ENCODE measurements around the gene MPPED1. TPM values are rescaled to one million over a fixed set of nuclear protein-coding genes. Genes with fewer than 3 reads are reported as not detected.

MPPED1 gene
- total and polyA plus RNA-seq, 5 donors from 2014 or later, result not detected

DNA sequence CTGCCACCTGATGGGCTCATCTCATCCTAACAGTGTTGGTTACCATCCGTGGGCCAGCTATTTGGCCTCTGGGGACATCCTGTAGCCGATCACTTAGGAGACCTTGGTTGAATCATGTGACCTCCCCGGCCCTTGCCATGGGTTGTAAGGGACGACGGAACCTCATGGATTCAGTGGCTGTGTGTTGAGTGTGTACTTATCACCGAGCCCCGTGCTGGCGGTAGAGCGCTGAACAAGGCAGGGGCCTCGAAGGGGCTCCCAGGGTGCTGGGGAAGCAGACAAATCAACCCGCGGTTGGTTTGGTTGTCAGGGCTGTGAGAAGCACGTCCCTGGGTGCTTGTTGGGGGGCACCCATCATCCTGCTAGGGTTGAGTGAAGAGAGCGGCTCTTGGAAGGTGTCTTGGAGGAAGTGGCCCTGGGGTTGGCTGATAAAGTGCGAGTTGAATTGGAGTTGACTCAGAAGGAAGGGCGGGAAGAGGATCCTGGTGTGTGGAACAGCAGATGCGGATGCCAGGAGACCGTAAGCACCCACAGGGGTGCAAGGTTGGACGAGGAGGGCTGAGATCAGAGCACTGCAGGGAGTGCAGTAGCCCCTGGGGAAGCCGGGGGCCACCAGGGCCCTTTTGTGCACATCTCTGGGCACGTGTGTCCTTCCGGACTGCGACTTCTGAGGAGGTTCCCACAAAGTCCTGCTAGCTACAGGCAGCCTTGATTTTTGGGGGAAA, 53.6 kb downstream of the MPPED1 start:
- Histone ChIP-seq H3K36me3 (ENCODE audit: control insufficient read depth, insufficient read depth, low read length) (no peaks in the 10 kb centered on the region), H3K9me3 (ENCODE audit: control insufficient read depth in 2 of 2, low read length in 2 of 2) (no peaks in the 10 kb centered on the region), H3K4me3 (ENCODE audit: low read depth, low read length) (no peak overlapping the region), H3K4me1 (ENCODE audit: control insufficient read depth, insufficient read depth, low read length, poor library complexity, severe bottlenecking) (no peaks in the 10 kb centered on the region), H3K27ac (ENCODE audit: insufficient read depth, low read length, poor library complexity, severe bottlenecking) (no peak overlapping the region), H3K27me3 (ENCODE audit: control insufficient read depth, insufficient read depth, low read length) (peaks cover 5% of the 10 kb centered on the region)
- H3K4me3 Mint-ChIP-seq, result no peak overlapping the region
- ATAC-seq (ENCODE audit: low read depth in 2 of 2) (no peak), DNase-seq (no peak)
- H3K36me3 Mint-ChIP-seq, result no peaks in the 10 kb centered on the region
- H3K9me3 Mint-ChIP-seq, result peaks cover 0 to 17% (median 4%) of the 10 kb centered on the region in 7 donors
- no peaks in the 10 kb centered on the region for H3K4me1 Mint-ChIP-seq
- H3K27me3 Mint-ChIP-seq, result peaks cover 15% of the 10 kb centered on the region
- no peak overlapping the region for H3K27ac Mint-ChIP-seq

DNA sequence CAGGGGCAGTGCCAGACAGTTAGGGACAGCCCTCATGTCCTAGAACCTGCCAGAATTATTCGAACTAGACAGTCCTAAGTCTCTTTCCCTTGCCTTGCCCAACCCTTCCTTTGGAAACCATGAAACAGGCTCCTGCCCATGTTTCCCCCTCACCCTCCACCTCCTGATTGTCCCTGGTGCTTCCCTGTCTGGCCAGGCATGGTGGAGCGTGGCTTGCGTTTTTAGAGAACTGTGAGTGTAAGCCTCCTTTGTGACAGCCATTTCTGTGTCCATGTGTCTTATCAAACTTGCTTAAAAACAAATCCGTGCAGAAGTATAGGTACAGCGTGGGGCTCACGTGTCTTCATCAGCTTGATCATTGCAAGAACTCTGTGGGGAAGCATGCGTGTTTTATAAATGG, 54.9 kb downstream of the MPPED1 start:
- DNase-seq, result no peak
- peaks cover 0 to 12% (median 3%) of the 10 kb centered on the region in 7 donors for H3K9me3 Mint-ChIP-seq
- H3K36me3 Mint-ChIP-seq, result no peaks in the 10 kb centered on the region
- peaks cover 5% of the 10 kb centered on the region for H3K27me3 ChIP-seq (ENCODE audit: control insufficient read depth, insufficient read depth, low read length)
- no peak overlapping the region for H3K27ac ChIP-seq (ENCODE audit: insufficient read depth, low read length, poor library complexity, severe bottlenecking)
- H3K4me3 ChIP-seq (ENCODE audit: low read depth, low read length), result no peak overlapping the region
- no peaks in the 10 kb centered on the region for H3K9me3 ChIP-seq (ENCODE audit: control insufficient read depth in 2 of 2, low read length in 2 of 2)
- peaks cover 8% of the 10 kb centered on the region for H3K27me3 Mint-ChIP-seq
- no peak overlapping the region for H3K27ac Mint-ChIP-seq
- H3K4me1 Mint-ChIP-seq, result no peaks in the 10 kb centered on the region
- ATAC-seq (ENCODE audit: low read depth in 2 of 2), result no peak
- no peaks in the 10 kb centered on the region for H3K4me1 ChIP-seq (ENCODE audit: control insufficient read depth, insufficient read depth, low read length, poor library complexity, severe bottlenecking)
- no peaks in the 10 kb centered on the region for H3K36me3 ChIP-seq (ENCODE audit: control insufficient read depth, insufficient read depth, low read length)
- no peak overlapping the region for H3K4me3 Mint-ChIP-seq

DNA sequence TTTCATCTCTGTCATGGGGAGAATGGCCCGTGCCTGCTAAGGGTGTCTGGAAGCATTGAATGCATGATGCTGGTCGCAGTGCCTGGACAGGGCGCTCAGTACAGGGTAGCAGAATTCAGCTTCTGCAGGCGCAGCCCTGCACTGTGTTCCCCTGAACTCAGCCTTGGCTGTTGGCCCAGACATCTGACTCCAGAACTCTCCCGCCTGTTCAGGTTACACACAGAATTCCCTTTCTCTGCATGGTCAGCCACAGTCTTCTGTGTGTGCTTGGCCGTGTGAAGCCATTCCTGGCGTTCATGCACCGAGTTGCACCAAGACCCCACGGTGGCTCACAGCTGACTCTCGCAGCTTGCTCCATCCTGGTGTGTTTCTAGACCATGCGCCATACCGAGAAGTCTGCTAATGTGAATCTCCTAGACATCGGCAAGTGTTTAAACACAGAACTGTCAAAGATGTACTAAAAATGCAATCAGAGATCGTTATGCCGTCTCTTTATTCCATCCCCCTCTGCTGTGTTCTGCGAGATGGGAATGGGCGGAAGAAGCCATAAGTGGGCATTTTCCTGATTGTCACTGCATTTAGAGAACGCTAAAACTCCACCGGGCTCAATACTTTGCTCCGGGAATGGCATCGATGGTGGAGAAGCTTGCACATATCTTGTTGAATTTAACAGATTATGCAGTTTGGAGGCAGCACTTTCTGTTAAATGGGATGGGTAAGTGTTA, 55.6 kb downstream of the MPPED1 start:
- H3K9me3 Mint-ChIP-seq, result peaks cover 0 to 12% (median 3%) of the 10 kb centered on the region in 7 donors
- no peaks in the 10 kb centered on the region for H3K36me3 ChIP-seq (ENCODE audit: control insufficient read depth, insufficient read depth, low read length)
- peaks cover 5% of the 10 kb centered on the region for H3K27me3 Mint-ChIP-seq
- DNase-seq (no peak), ATAC-seq (ENCODE audit: low read depth in 2 of 2) (no peak)
- H3K4me3 Mint-ChIP-seq, result no peak overlapping the region
- H3K4me1 ChIP-seq (ENCODE audit: control insufficient read depth, insufficient read depth, low read length, poor library complexity, severe bottlenecking), result no peaks in the 10 kb centered on the region
- H3K36me3 Mint-ChIP-seq, result no peaks in the 10 kb centered on the region
- peaks cover 5% of the 10 kb centered on the region for H3K27me3 ChIP-seq (ENCODE audit: control insufficient read depth, insufficient read depth, low read length)
- no peaks in the 10 kb centered on the region for H3K4me1 Mint-ChIP-seq
- no peak overlapping the region for H3K27ac Mint-ChIP-seq
- H3K9me3 ChIP-seq (ENCODE audit: control insufficient read depth in 2 of 2, low read length in 2 of 2), result no peaks in the 10 kb centered on the region
- H3K27ac ChIP-seq (ENCODE audit: insufficient read depth, low read length, poor library complexity, severe bottlenecking), result no peak overlapping the region
- no peak overlapping the region for H3K4me3 ChIP-seq (ENCODE audit: low read depth, low read length)

DNA sequence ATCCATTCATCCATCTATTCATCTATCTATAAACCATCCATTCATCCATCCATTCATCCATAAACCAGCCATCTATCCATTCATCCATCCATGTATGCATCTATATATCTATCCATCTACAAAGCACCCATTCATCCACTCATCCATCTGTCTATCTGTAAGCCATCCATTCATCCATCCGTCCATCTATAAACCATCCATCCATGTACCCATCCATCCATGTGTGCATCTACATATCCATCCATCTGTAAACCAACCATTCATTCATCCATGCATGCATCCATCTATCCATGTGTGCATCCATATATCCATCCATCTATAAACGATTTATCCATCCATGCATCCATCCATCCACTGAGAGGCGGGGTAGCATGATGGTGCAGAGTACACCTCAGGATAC, 58.4 kb downstream of the MPPED1 start:
- no peak overlapping the region for H3K27ac ChIP-seq (ENCODE audit: insufficient read depth, low read length, poor library complexity, severe bottlenecking)
- no peak for ATAC-seq (ENCODE audit: low read depth in 2 of 2)
- H3K4me3 Mint-ChIP-seq, result no peak overlapping the region
- H3K4me1 ChIP-seq (ENCODE audit: control insufficient read depth, insufficient read depth, low read length, poor library complexity, severe bottlenecking), result no peaks in the 10 kb centered on the region
- no peak overlapping the region for H3K27ac Mint-ChIP-seq
- DNase-seq, result no peak
- H3K4me3 ChIP-seq (ENCODE audit: low read depth, low read length), result no peak overlapping the region
- peaks cover 0 to 3% (median 0%) of the 10 kb centered on the region in 7 donors for H3K9me3 Mint-ChIP-seq
- H3K9me3 ChIP-seq (ENCODE audit: control insufficient read depth in 2 of 2, low read length in 2 of 2), result no peaks in the 10 kb centered on the region
- no peaks in the 10 kb centered on the region for H3K27me3 Mint-ChIP-seq
- H3K36me3 Mint-ChIP-seq, result no peaks in the 10 kb centered on the region
- H3K36me3 ChIP-seq (ENCODE audit: control insufficient read depth, insufficient read depth, low read length), result no peaks in the 10 kb centered on the region
- H3K27me3 ChIP-seq (ENCODE audit: control insufficient read depth, insufficient read depth, low read length), result peaks cover 5% of the 10 kb centered on the region
- no peaks in the 10 kb centered on the region for H3K4me1 Mint-ChIP-seq

DNA sequence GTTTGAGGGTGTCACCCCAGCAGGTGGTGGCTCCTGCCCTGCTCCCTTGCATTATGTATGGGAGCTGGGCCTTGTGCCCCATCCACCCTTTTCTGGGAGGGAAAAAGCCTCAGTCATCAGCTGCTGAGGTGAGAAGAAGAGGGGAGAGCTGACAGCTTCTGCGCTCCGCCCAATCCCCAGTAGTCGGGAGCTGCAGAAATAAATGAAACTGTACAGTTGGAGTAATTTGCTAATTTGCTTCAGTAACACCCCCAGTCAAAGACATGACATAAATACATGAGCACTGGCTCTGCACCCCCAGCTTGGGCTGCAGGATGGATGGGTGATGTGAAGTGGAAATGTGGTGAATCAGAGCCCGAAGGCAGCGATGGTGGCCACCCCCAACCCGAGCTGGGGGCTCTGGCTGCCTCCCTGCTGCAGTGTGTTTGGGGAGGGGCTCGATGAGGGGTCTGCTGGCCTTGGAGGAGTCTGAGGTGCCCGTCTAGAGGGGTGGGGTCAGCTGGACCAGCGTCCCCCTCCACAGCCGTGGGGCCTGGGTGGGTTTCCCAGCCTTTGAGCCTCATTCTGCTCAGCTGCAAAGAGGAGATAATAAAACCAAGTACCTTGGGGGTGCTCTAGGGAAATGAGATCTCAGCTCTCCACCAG, 59.2 kb downstream of the MPPED1 start:
- H3K27me3 Mint-ChIP-seq, result no peaks in the 10 kb centered on the region

DNA sequence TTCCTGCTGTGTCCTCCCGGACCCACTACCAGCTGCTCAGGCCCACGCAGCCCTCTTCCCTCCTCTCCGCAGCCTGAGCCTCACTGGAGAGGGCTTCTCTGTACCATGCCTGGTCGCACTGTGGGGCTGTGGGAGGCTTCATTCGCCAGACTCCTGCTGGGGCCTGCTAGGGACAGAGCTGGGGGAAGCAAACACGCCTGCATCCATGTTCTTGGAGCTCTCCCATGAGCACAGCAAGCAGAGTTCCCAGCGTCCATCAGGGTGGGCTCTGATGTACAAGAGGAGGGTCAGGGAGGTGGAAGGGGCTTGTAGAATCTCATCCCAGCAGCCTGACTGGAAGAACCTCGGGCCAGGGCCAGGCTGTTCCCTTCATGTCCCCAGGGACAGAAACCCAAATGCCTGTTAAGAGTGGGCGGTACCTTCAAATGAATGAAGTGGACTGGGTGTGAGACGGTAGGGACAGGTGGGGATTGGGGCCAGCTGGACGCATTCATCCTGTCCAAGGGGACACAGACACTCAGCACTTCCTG, 59.9 kb downstream of the MPPED1 start:
- Mint-ChIP-seq H3K36me3 (no peaks in the 10 kb centered on the region), H3K9me3 (peaks cover 0 to 3% (median 0%) of the 10 kb centered on the region in 7 donors), H3K27ac (peak overlapping the region in 1 of 3 donors; percentile 39), H3K4me3 (no peak overlapping the region), H3K4me1 (no peaks in the 10 kb centered on the region), H3K27me3 (no peaks in the 10 kb centered on the region)
- no peak overlapping the region for H3K27ac ChIP-seq (ENCODE audit: insufficient read depth, low read length, poor library complexity, severe bottlenecking)
- H3K9me3 ChIP-seq (ENCODE audit: control insufficient read depth in 2 of 2, low read length in 2 of 2), result no peaks in the 10 kb centered on the region
- DNase-seq, result no peak
- no peak for ATAC-seq (ENCODE audit: low read depth in 2 of 2)
- peaks cover 5% of the 10 kb centered on the region for H3K27me3 ChIP-seq (ENCODE audit: control insufficient read depth, insufficient read depth, low read length)
- no peak overlapping the region for H3K4me3 ChIP-seq (ENCODE audit: low read depth, low read length)
- no peaks in the 10 kb centered on the region for H3K4me1 ChIP-seq (ENCODE audit: control insufficient read depth, insufficient read depth, low read length, poor library complexity, severe bottlenecking)
- H3K36me3 ChIP-seq (ENCODE audit: control insufficient read depth, insufficient read depth, low read length), result no peaks in the 10 kb centered on the region

More for the DNA sequence above, 59.2 kb downstream of the MPPED1 start:
- Histone ChIP-seq H3K9me3 (ENCODE audit: control insufficient read depth in 2 of 2, low read length in 2 of 2) (no peaks in the 10 kb centered on the region), H3K27ac (ENCODE audit: insufficient read depth, low read length, poor library complexity, severe bottlenecking) (no peak overlapping the region), H3K4me1 (ENCODE audit: control insufficient read depth, insufficient read depth, low read length, poor library complexity, severe bottlenecking) (no peaks in the 10 kb centered on the region), H3K4me3 (ENCODE audit: low read depth, low read length) (no peak overlapping the region), H3K36me3 (ENCODE audit: control insufficient read depth, insufficient read depth, low read length) (no peaks in the 10 kb centered on the region), H3K27me3 (ENCODE audit: control insufficient read depth, insufficient read depth, low read length) (peaks cover 5% of the 10 kb centered on the region)
- Mint-ChIP-seq H3K36me3 (no peaks in the 10 kb centered on the region), H3K9me3 (peaks cover 0 to 3% (median 0%) of the 10 kb centered on the region in 7 donors), H3K4me3 (no peak overlapping the region), H3K4me1 (no peaks in the 10 kb centered on the region), H3K27ac (no peak overlapping the region)
- ATAC-seq (ENCODE audit: low read depth in 2 of 2) (no peak), DNase-seq (no peak)

DNA sequence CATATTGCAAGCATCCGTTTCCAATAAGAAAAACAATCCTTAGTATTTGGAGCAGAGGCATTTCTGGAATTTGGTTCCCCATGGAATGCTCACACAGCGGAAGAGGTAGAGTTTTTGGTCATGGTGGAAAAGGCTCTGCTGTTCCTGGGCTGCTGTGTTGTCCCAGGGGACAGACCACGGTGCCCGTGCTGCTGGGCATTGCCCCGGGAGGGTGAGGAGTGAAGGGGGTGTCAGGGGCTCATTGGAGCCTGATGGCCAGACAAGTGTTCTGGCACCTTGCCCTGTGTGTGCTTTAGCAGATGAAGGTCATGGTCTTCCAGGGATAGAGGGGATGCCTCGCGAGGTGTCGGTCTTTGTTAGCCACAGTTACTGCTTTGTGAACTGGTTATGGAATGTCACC, 61.2 kb downstream of the MPPED1 start:
- no peaks in the 10 kb centered on the region for H3K36me3 ChIP-seq (ENCODE audit: control insufficient read depth, insufficient read depth, low read length)
- Mint-ChIP-seq H3K36me3 (no peaks in the 10 kb centered on the region), H3K4me3 (no peak overlapping the region), H3K27me3 (no peaks in the 10 kb centered on the region), H3K9me3 (no peaks in the 10 kb centered on the region), H3K4me1 (no peaks in the 10 kb centered on the region), H3K27ac (no peak overlapping the region)
- ATAC-seq (ENCODE audit: low read depth in 2 of 2), result no peak
- H3K27me3 ChIP-seq (ENCODE audit: control insufficient read depth, insufficient read depth, low read length), result peaks cover 5% of the 10 kb centered on the region
- no peaks in the 10 kb centered on the region for H3K9me3 ChIP-seq (ENCODE audit: control insufficient read depth in 2 of 2, low read length in 2 of 2)
- DNase-seq, result no peak
- H3K27ac ChIP-seq (ENCODE audit: insufficient read depth, low read length, poor library complexity, severe bottlenecking), result no peak overlapping the region
- H3K4me1 ChIP-seq (ENCODE audit: control insufficient read depth, insufficient read depth, low read length, poor library complexity, severe bottlenecking), result no peaks in the 10 kb centered on the region
- H3K4me3 ChIP-seq (ENCODE audit: low read depth, low read length), result no peak overlapping the region

All from CD4-positive, CD25-positive, alpha-beta regulatory T cell (primary cell).